Raji (cell line): ENCODE measurements around the gene TPX2.

Experiments used
- POLR2A ChIP-seq: IDR thresholded peaks from 2 replicates; pipeline ENCODE4 v1.6.1; 2011; ENCODE audit warnings: low read depth, low read length, control low read depth; ENCODE audit not compliant: insufficient read depth

TPX2 gene

GRCh38 chr20:31700747-31701146, 38.3 kb upstream of the TPX2 start:
- TF ChIP-seq POLR2A = no peak

GRCh38 chr20:31701591-31701990, 37.5 kb upstream of the TPX2 start:
- no peak for TF ChIP-seq POLR2A

GRCh38 chr20:31704225-31705119, 34.6 kb upstream of the TPX2 start:
- no peak for TF ChIP-seq POLR2A

GRCh38 chr20:31705191-31705590, 33.9 kb upstream of the TPX2 start:
- no peak for TF ChIP-seq POLR2A

- TF ChIP-seq POLR2A = no peak
These were observed 33.2 kb upstream of the TPX2 start for GRCh38 chr20:31705598-31706597.

- no peak for TF ChIP-seq POLR2A
These were observed 32.4 kb upstream of the TPX2 start for GRCh38 chr20:31706607-31707257.

- TF ChIP-seq POLR2A = no peak
These were observed 31.9 kb upstream of the TPX2 start for GRCh38 chr20:31707258-31707615.

- TF ChIP-seq POLR2A = no peak
These were observed 30.9 kb upstream of the TPX2 start for GRCh38 chr20:31707994-31708735.

GRCh38 chr20:31708736-31709534, 30.2 kb upstream of the TPX2 start:
- TF ChIP-seq POLR2A = no peak

- no peak for TF ChIP-seq POLR2A
These were observed 29.2 kb upstream of the TPX2 start for GRCh38 chr20:31709939-31710338.

GRCh38 chr20:31710423-31711108, 28.5 kb upstream of the TPX2 start:
- no peak for TF ChIP-seq POLR2A

- no peak for TF ChIP-seq POLR2A
These were observed 27.6 kb upstream of the TPX2 start for GRCh38 chr20:31711179-31712111.
